KBM-7 (cell line): ENCODE data around the gene C1S.
A peak's percentile ranks its signal among the peaks of the same experiment; 100 is the strongest.

ENCODE experiments used
- DNase-seq: peaks from one replicate; pipeline ENCODE4 v3.0.0-alpha.2; 2015
- in situ Hi-C: fragments of 300-500 bp; cut with MboI; formaldehyde crosslinking; loops from 2 replicates; pipeline ENCODE4 v1.14.3; 2020; ENCODE audit warnings: low sequenced_read_pairs, low pct_unique_long_range_greater_than_20kb, mixed read lengths

The C1S gene

DNA sequence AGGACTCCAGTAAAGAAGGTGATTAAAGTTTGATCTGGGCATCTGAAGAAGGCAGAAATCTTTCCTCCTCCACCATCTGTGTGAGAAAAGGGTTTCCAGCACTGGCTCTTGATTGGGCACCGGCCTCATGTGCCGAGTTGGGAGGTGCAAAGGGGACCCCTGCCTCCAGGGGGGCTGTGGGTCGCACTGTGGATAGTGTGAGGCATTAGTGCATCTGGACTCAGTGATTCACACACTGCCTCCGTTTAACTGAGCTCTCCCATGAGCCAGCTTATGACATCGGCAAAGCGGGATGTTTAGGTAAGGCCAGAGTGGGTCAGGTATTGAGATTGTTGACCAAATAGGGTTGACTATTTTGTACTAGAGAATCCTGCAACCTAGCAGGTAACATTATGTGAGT lies 8.9 kb downstream of the C1S start:
- in situ Hi-C loops: no loop called here
- DNase-seq: no peak

DNA sequence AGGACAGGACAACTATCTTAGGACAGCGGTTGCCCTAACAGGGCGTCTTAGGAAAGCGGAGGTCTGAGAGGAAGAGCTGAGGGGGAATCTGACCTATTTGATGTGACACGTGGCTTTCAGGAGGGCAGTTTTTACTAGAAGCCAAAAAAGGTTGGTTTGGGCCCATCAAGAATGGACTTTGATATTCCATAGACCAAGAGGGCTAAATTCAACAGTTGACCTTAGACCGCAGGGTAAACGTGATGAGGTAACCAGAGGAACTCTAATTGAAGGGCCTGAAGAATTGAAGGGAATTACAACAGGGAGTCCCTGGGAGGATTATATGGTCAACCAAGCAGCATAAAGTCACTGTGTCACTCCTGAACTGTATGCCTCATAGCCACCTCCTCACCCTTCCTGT lies 11.5 kb downstream of the C1S start:
- in situ Hi-C loops: no loop called here
- no peak for DNase-seq

DNA sequence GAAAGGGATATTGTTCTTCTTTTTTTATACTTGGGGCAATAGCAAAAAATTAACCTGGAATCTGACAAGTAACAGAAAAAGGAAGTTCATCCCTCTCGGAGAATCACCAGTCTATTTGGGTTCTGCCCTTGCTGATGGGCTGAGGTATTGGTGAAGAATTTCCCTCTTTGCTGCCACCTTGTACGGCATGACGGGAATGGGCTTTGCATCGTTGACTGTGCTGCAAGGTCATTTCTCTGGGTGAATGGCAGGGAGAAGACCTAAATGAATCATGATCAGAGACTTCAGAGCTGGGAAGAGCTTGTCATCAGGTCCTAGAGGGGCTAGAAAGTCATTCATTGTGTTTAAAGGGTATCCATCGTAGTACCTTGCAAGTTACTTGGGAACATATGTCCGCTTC lies 12.0 kb downstream of the C1S start:
- DNase-seq: no peak
- in situ Hi-C loops: no loop called here

DNA sequence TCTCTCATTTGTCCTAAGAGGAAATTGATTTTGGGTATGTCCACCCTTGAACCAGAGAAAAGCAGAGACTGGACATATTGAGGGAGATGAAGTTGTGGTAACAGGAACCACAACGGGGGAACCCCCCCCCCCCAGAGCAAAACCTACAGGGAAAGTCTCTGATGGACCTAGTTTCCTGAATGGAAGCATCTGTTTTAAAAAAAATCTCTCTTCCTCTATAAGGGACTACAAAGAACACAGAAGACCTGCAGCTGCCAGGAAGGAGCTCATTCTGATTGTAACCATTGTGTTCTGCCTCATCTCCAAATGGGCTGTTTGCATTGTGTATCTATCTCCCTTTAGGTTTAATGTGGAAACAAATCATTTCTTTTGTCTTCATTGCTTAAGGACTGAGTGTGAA lies 13.4 kb downstream of the C1S start:
- in situ Hi-C loops: no loop called here

DNA sequence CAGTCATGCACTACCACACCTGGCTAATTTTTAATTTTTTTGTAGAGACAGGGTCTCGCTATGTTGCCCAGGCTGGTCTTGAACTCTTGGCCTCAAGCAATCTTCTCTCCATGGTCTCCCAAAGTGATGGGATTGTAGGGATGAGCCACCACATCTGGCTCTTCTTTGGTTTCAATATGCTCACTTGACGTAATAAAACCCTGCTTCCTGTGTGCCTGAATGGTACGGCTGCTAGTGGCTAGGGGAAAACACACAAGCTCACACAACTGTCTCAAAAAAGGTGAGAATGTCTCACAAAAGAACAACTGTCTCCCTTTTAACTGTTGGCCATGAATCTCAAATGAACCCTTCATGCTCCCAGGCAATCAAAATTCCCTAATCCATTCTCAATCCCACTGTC lies 15.0 kb downstream of the C1S start:
- in situ Hi-C loops: no loop called here
- DNase-seq: no peak

More for the DNA sequence above, 13.4 kb downstream of the C1S start:
- DNase-seq: no peak

DNA sequence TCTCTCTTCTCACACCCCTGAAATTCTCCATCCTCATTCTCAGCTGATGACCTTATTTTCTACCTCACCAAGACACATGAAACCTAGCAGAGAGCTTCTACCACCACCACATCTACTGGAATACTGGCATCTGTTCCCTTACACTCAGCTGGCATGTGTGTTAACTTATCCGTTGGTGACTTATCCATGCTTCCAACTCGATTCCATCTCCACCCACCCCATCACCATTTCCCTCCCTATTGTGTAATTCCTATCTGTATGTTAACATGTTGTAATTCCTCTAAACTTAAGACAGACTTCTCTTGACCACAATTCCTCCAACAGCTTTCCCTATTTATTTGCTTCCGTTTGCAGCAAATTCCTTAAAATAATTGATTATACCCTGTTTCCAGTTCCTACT lies 15.4 kb downstream of the C1S start:
- in situ Hi-C loops: no loop called here
- no peak for DNase-seq

DNA sequence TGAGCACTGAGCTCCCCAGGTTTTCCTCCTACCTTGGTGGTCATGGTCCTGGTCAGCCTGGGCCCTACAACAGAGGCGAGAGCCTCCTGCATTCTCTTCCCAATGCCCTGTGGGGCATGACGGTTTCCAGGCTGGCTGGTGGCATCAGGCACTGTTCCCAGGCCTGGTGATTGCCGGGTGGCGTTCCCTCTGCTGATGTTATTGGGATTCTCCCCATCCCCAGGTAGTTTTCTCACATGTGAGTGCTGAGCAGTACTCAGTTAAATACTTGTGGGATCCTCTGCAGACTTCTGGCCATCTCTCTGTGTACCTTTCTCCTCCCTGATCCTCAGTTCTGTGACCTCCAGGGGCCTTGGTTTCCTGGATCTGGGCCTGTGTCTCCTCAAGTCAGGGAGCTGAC lies 16.0 kb downstream of the C1S start:
- in situ Hi-C loops: no loop called here
- no peak for DNase-seq

DNA sequence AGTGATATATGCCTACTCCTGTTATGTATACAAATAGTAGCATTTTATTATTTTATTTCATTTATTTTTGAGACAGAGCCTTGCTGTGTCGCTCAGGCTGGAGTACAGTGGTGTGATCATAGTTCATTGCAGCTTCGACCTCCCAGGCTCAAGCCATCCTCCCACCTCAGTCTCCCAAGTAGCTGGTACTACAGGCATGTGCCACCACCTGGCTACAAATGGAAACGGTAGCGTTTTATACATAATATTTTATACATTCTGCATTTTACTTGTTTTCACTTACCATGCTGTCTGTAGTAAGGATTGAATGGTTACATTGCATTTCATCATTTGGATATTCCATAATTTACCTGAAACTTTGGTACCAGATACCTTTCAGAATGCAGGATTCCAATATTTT lies 17.6 kb downstream of the C1S start:
- in situ Hi-C loops: no loop called here
- no peak for DNase-seq

DNA sequence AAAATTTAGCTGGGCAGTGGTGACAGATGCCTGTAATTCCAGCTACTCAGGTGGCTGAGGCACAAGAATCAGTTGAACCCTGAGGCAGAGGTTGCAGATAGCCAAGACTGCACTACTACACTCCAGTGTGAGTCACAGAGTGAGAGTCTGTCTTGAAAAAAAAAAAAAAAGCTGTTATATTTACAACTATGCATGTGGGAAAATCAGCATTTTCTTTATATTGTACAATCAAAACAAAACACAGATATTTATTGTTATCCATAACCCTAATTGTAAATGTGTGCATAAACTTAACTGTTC lies 19.3 kb downstream of the C1S start:
- in situ Hi-C loops: no loop called here
- DNase-seq: no peak

DNA sequence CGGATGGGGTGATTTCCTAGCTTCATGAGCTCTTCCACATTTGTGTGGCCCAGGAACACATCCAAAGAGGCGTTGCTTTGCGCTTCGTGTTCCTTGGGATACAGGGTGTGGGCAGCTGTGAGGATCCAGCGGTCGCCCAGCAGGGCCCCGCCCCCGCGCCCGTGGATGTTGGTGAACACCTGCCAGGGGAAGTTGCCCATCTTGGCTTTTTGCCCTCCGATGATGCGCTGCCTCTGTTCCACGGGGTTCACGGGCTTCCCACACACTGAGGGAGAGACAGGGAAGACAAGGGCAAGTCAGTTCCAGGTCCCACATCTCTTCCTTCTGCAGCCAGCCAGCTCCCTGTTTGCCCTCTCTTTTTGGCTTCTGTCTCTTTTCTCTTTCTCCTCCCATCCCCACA lies 20.5 kb downstream of the C1S start:
- in situ Hi-C loops: no loop called here

DNA sequence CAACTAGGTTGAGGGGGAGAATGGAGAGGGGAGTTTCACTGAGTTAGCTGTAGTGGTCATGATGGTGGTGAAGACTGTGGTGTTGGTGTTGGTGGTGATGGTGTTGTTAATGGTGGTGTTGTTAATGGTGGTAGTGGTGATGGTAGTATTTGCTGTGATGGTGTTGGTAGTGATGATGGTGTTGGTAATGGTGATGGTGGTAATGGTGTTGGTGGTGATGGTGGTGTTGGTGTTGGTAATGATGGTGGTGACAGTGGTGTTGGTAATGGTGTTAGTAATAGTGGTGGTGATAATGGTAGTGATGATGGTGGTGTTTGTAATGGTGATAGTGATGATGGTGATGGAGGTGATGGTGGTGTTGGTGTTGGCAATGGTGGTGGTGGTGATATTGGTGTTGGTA lies 22.6 kb downstream of the C1S start:
- no peak for DNase-seq
- in situ Hi-C loops: no loop called here

More for the DNA sequence above, 20.5 kb downstream of the C1S start:
- no peak for DNase-seq

DNA sequence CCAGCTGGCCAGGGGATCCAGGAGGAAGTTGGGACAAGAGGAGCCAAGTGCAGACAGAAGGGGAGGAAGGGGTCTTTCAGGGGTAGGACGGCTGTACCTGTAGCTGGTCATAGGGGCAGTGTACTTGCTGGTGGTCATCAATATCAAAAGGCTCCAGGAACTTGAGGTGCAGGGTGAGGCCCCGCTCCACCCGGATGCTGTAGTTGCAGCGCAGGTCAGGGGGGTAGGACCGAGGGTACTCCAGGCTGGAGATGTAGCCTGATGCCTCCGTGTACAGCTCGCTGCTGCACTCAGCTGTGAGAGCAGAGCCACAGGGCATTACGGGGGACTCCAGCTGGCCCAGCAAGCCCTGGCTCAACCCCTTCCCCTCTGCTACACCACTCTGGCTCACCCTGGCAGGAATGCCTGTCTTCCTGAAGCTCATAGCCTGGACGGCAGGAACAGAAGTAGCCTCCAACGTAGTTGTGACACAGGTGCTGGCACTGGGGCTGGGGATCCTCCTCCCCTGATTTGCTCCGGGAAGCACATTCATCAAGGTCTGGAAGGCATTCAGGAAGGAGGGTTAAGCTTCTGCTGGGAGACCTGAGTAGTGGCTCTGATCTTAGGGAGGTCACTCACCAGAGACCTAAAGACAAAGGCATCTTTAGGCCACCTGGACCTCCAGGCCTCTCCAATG lies 28.8 kb downstream of the C1S start:
- no peak for DNase-seq

DNA sequence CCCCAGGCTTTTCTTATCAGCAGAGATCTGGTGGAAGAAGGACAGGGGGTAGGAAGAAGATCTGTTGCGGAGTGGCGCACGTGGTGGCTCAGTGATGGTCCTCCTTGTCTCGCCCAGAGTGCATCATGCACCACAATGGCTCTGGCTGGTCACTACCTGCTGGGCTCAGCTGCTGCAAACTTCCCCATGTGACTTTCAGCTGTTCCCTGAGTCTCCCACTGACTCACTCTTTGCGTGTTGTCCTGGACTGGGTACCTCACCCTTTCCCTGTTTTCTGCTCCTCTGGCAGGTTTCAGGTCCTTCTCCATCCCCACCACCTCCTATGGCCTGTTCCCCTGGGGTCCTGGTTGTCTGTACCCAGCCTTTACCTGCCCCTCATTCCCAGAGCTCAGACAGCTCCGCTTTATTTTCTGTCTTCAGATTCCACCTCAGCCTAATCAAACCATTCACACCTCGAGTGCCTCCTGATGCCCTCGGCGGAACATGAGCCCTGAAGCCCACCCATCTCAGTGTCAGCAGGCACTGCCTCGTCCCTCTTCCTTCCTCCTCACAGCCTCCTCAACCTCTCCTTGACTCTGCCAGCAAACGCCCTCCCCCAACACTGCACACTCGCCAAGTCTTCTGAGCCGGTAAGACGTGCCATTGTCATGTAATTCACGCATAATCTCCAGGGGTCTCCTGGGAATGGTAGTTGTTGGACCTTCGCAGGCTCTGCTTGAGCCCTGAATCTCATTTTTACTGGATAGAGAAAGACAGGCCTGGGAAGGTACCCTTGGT lies 29.9 kb downstream of the C1S start:
- no peak for DNase-seq

More for the DNA sequence above, 28.8 kb downstream of the C1S start:
- in situ Hi-C loops: no loop called here

DNA sequence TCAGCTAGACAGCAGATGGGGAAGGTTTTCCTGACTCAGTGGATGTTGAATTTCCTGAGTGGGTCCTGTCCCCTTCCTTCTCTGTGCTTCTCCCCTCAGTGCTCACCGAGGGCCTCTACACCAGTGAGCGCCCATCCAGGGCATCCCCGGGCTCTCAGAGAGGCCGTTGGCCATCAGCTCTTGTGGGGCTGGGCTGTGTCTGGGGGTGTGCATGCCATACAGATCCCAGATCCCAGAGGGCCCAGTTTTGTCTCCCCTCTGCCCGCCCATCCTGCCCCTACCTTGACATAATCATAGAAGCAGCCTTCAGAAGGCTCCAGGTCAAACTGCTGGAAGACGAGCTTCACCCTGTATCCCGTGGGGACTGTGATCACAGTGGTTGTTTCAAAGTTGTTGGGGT lies 30.7 kb downstream of the C1S start:
- in situ Hi-C loops: no loop called here
- DNase-seq: no peak

More for the DNA sequence above, 29.9 kb downstream of the C1S start:
- in situ Hi-C loops: no loop called here

DNA sequence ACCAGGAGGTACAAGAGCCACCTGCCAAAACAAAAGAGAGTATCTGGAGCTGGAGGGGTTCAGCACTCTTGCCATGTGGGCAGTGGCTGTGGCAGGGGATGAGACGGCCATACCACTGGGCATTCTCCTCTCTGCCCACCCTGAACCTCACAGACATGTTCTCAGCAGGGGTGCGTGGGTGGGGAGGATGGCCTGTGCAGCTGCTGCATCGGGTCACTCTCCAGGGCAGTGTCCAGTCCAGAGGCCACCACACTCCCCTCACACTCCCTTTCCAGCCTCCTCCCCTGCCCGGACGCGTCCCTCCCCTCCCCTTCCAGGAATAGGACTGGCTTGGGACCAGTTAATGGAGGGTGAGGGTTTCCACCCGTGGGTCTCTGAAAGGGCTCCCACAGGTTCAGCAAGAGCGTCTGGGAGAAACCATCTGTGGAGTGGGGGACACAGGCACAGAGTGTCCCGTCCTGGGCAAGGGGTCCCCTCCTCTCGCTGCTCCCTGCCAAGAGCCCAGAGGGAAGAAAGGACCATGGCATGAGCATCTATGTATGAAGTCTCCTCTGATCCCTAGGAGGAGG lies 31.2 kb downstream of the C1S start:
- DNase-seq: no peak
- in situ Hi-C loops: no loop called here

DNA sequence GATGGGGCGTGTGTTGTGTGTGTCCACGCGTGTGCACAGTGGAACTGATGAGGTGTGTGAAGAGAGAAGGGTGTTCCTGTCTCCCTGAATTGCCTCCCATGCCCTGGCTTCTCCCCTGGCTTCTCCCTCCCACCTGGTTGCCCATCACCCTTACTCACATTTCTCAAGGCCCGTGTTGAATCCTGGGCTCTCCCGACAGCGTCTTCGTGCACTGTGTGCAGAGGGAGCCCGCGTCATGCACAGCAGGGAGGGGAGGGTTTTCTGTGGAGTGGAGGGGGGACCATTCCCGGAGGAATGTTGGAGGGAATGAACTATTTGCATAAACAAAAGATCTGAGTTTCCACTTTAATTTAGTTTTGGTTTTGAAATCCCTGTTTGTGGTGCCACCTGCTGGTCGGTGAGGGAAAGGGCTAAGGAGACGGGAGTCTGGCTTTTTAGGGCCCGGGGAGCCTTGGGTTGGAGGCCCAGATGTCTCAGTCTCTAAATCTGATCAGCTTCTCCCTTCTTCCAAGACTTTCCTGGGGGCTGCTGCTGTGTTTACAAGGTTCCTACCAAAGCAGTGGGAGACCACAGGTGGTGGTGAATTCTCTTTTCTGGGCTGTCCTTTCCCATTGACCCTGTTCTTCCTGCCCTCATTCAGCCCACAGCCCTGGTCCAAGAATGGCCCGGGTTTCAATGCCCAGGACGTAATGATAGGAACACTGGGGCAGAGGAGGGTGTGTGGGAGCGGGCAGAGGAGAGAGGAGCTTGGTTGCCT lies 31.9 kb downstream of the C1S start, which contains the start of gene C1R:
Gene C1R (minus strand): TSS at position 217 of the 757 bp plus-strand sequence. CDS start 57 bp downstream, at position 160.
- peak; percentile 77 for DNase-seq
- in situ Hi-C loops: no loop called here

DNA sequence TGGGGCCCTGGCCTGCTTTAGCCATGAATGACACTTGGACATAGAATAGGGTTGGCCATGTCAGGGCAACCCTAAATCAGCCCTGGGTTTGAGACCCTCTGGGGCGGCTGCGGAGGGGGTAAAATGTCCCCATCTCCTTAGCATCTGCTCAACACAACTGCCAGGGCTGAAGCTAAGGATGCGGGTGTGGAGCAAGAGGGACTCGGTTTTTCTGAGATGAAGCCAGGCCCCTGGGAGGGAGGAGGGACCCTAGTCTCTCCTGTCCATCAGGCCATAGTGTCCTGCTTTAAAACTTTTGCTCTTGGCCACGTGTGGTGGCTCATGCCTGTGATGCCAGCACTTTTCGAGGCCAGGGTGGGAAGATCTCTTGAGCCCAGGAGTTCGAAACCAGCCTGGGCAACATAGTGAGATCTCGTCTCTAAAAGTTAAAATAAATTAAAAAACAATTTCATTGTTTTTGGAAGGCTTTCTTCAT lies 32.5 kb downstream of the C1S start:
- in situ Hi-C loops: no loop called here
- DNase-seq: no peak

DNA sequence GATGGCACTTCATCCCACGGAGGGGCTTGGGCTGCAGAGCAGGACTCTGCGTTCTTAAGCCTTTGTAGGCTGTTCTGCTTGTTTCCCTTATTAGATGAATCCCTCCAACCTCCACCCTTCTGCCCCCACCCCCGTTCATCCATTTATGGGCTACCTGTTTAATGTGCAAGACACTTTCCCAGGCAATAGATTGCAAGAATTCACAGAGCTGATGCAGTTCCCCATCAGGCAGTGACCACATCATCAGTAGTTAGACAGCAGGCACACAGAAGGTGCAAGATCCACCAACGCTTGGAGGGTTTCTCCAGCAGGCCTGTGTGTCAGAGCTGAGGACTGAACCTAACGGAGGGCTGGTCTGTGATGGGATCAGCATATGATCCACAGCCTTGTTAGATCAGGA lies 33.0 kb downstream of the C1S start:
- in situ Hi-C loops: no loop called here

DNA sequence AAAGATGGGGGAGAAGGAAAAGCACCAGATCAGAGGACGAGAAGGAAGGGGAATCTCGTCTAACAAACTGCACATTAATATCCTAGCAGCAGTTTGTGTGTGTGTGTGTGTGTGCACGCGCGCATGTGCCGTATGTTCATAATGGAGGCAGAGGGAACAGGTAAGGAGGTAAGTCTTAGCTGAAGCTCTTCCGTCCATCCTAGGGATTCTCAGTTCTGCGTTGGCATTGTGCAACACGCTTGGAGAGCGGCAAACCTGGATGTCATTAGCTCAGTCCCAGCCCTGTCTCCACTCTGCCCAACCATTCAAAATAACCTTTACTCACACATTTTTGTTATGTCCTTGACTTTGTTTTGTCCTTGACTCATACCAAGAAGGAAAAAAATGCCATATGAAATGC lies 33.4 kb downstream of the C1S start:
- in situ Hi-C loops: no loop called here
- DNase-seq: no peak

More for the DNA sequence above, 33.0 kb downstream of the C1S start:
- no peak for DNase-seq
